Endothelial cell (in vitro differentiated cells): Measurements from ENCODE around the gene LIFR. TPM values are rescaled to one million over a fixed set of nuclear protein-coding genes. Genes with fewer than 3 reads are reported as not detected.

Experiments used
- DNase-seq: peaks from one replicate; pipeline ENCODE4 v3.0.0; 2021; ENCODE audit warnings: low spot score
- H3K27ac Mint-ChIP-seq: one replicate; pipeline ENCODE4 v1.8.0; 2021; ENCODE audit warnings: mixed read lengths, inconsistent platforms; ENCODE audit not compliant: unreplicated experiment
- H3K27me3 Mint-ChIP-seq: one replicate; pipeline ENCODE4 v1.8.0; 2021; ENCODE audit warnings: mild to moderate bottlenecking, moderate library complexity, mixed read lengths, inconsistent platforms; ENCODE audit not compliant: unreplicated experiment
- H3K36me3 Mint-ChIP-seq: one replicate; pipeline ENCODE4 v1.8.0; 2021; ENCODE audit warnings: mild to moderate bottlenecking, low read depth, mixed read lengths, inconsistent platforms; ENCODE audit not compliant: unreplicated experiment
- H3K4me1 Mint-ChIP-seq: one replicate; pipeline ENCODE4 v1.8.0; 2021; ENCODE audit warnings: mild to moderate bottlenecking, mixed read lengths, inconsistent platforms; ENCODE audit not compliant: unreplicated experiment
- H3K4me3 Mint-ChIP-seq: one replicate; pipeline ENCODE4 v1.8.0; 2021; ENCODE audit warnings: mild to moderate bottlenecking, mixed read lengths, inconsistent platforms; ENCODE audit not compliant: unreplicated experiment
- H3K9me3 Mint-ChIP-seq: one replicate; pipeline ENCODE4 v1.8.0; 2021; ENCODE audit warnings: mixed read lengths, inconsistent platforms; ENCODE audit not compliant: unreplicated experiment
- CTCF ChIP-seq: fragments of 200-600 bp; sonication (generic); IDR thresholded peaks from one replicate; pipeline ENCODE4 v1.5.0; 2021; ENCODE audit warnings: antibody characterized with exemption; ENCODE audit not compliant: unreplicated experiment
- total RNA-seq: library from RNA; stranded (reverse); fragmentation: NEBNext Ultra II Directional; extraction: Animal tissue kit (Norgen Biotek cat#: 25700); gene quantifications from one replicate; pipeline ENCODE4 v1.2.1, GENCODE V29; 2021; ENCODE audit not compliant: unreplicated experiment

LIFR gene
- total RNA-seq, 1 donor from 2014 or later: 96.0 TPM

- DNase-seq: no peak
- no peak overlapping the region for H3K27ac Mint-ChIP-seq
- no peaks in the 10 kb centered on the region for H3K9me3 Mint-ChIP-seq
- H3K4me1 Mint-ChIP-seq: no peaks in the 10 kb centered on the region
- TF ChIP-seq CTCF: no peak
- H3K36me3 Mint-ChIP-seq: peaks cover 16% of the 10 kb centered on the region
- peaks cover 3% of the 10 kb centered on the region for H3K27me3 Mint-ChIP-seq
- H3K4me3 Mint-ChIP-seq: no peak overlapping the region
These were observed 58.5 kb downstream of the LIFR start for GRCh38 chr5:38497946-38498345.

- no peak for DNase-seq
- Mint-ChIP-seq H3K9me3 (no peaks in the 10 kb centered on the region), H3K36me3 (peaks cover 24% of the 10 kb centered on the region), H3K27me3 (peaks cover 3% of the 10 kb centered on the region), H3K4me3 (no peak overlapping the region), H3K27ac (no peak overlapping the region), H3K4me1 (no peaks in the 10 kb centered on the region)
- no peak for TF ChIP-seq CTCF
These were observed 61.7 kb downstream of the LIFR start for GRCh38 chr5:38494763-38495162.

GRCh38 chr5:38494175-38494574 lies 62.3 kb downstream of the LIFR start:
- Mint-ChIP-seq H3K4me3 (no peak overlapping the region), H3K27me3 (peaks cover 3% of the 10 kb centered on the region), H3K9me3 (no peaks in the 10 kb centered on the region), H3K36me3 (peaks cover 24% of the 10 kb centered on the region), H3K27ac (no peak overlapping the region), H3K4me1 (no peaks in the 10 kb centered on the region)
- DNase-seq: no peak
- no peak for TF ChIP-seq CTCF

- Mint-ChIP-seq H3K36me3 (peaks cover 29% of the 10 kb centered on the region), H3K27me3 (peaks cover 3% of the 10 kb centered on the region), H3K9me3 (no peaks in the 10 kb centered on the region), H3K4me1 (no peaks in the 10 kb centered on the region), H3K4me3 (peak overlapping the region; percentile 7), H3K27ac (no peak overlapping the region)
- no peak for DNase-seq
- TF ChIP-seq CTCF: no peak
These were observed 72.5 kb downstream of the LIFR start for GRCh38 chr5:38483805-38484398.

- H3K4me3 Mint-ChIP-seq: no peak overlapping the region
- peaks cover 15% of the 10 kb centered on the region for H3K36me3 Mint-ChIP-seq
- H3K4me1 Mint-ChIP-seq: no peaks in the 10 kb centered on the region
- peaks cover 4% of the 10 kb centered on the region for H3K27me3 Mint-ChIP-seq
- no peak for DNase-seq
- H3K9me3 Mint-ChIP-seq: no peaks in the 10 kb centered on the region
- no peak overlapping the region for H3K27ac Mint-ChIP-seq
- TF ChIP-seq CTCF: no peak
These were observed 77.0 kb downstream of the LIFR start for GRCh38 chr5:38479315-38479904.
